IMR-90 (cell line): ENCODE measurements around the gene FBXW2. TPM values are rescaled to one million over a fixed set of nuclear protein-coding genes. Genes with fewer than 3 reads are reported as not detected.

Experiments
- ATAC-seq: fragments of 200-7000 bp; cut with Tn5 transposase; 2 replicates; pipeline ENCODE4 v1.9.1; 2020; ENCODE audit warnings: low read depth, mild to moderate bottlenecking, moderate library complexity
- BruUV-seq: library from RNA; stranded (reverse); fragments of 400-500 nt; replicated peaks from 2 replicates; lab custom pipeline; 2021; lab: Mats Ljungman, UMichigan
- CTCF ChIA-PET: fragments of 300-600 bp; formaldehyde crosslinking; extraction: SDS; loops from one replicate; lab custom pipeline; 2021; ENCODE audit warnings: antibody characterized with exemption; lab: Yijun Ruan, JAX
- POLR2A ChIA-PET: fragments of 300-600 bp; sonication (Branson Sonifier 250); formaldehyde crosslinking; loops from one replicate; lab custom pipeline; 2022; ENCODE audit warnings: antibody characterized with exemption; ENCODE audit not compliant: unreplicated experiment; lab: Charles Lee
- DNase-seq: peaks from one replicate; pipeline ENCODE4 v3.0.0; 2013
- H2AFZ ChIP-seq: replicated peaks from 2 replicates; pipeline ENCODE3; 2013; ENCODE audit warnings: low read length, mild to moderate bottlenecking; ENCODE audit not compliant: poor library complexity
- H2AK5ac ChIP-seq: 2 replicates; pipeline ENCODE4 v1.6.1; 2013; ENCODE audit warnings: low read depth, low read length, inconsistent platforms
- H2AK9ac ChIP-seq: replicated peaks from 2 replicates; pipeline ENCODE3; 2013; ENCODE audit warnings: mild to moderate bottlenecking, low read depth, low read length, moderate library complexity; ENCODE audit not compliant: poor library complexity
- H2BK120ac ChIP-seq: 2 replicates; pipeline ENCODE4 v1.6.1; 2013; ENCODE audit warnings: low read depth, low read length, inconsistent platforms
- H2BK15ac ChIP-seq: 3 replicates; pipeline ENCODE4 v1.6.1; 2013; ENCODE audit warnings: low read depth, low read length, inconsistent platforms
- H2BK20ac ChIP-seq: 2 replicates; pipeline ENCODE4 v1.6.1; 2013; ENCODE audit warnings: low read depth, mild to moderate bottlenecking, inconsistent platforms, low read length, moderate library complexity
- H2BK5ac ChIP-seq: 2 replicates; pipeline ENCODE4 v1.6.1; 2013; ENCODE audit warnings: mild to moderate bottlenecking, low read depth, low read length, inconsistent platforms; ENCODE audit not compliant: poor library complexity, severe bottlenecking
- H3K14ac ChIP-seq: replicated peaks from 2 replicates; pipeline ENCODE4 v1.6.1; 2013; ENCODE audit warnings: low read depth, low read length, inconsistent platforms
- H3K18ac ChIP-seq: 2 replicates; pipeline ENCODE4 v1.6.1; 2013; ENCODE audit warnings: low read depth, low read length, control low read depth
- H3K23ac ChIP-seq: 2 replicates; pipeline ENCODE4 v1.6.1; 2013; ENCODE audit warnings: low read depth, low read length, inconsistent platforms
- H3K27ac ChIP-seq: 2 replicates; pipeline ENCODE4 v1.5.1; 2013; ENCODE audit warnings: mild to moderate bottlenecking, control low read depth, low read length; ENCODE audit not compliant: insufficient read depth
- H3K27me3 ChIP-seq: 2 replicates; pipeline ENCODE4 v1.6.1; 2013; ENCODE audit warnings: low read length; ENCODE audit not compliant: control insufficient read depth, insufficient read depth
- H3K36me3 ChIP-seq: 2 replicates; pipeline ENCODE4 v1.6.1; 2013; ENCODE audit warnings: low read length, mixed read lengths; ENCODE audit not compliant: control insufficient read depth, insufficient read depth
- H3K4ac ChIP-seq: 2 replicates; pipeline ENCODE4 v1.6.1; 2013; ENCODE audit warnings: low read depth, low read length, inconsistent platforms
- H3K4me1 ChIP-seq: 2 replicates; pipeline ENCODE4 v1.6.1; 2013; ENCODE audit warnings: low read length, mixed read lengths; ENCODE audit not compliant: control insufficient read depth, insufficient read depth
- H3K4me2 ChIP-seq: 2 replicates; pipeline ENCODE4 v1.6.1; 2013; ENCODE audit warnings: low read depth, mild to moderate bottlenecking, control low read depth, low read length, moderate library complexity
- H3K4me3 ChIP-seq: 2 replicates; pipeline ENCODE4 v1.5.1; 2013; ENCODE audit warnings: low read depth, mild to moderate bottlenecking, control low read depth, low read length, moderate library complexity; ENCODE audit not compliant: insufficient read depth
- H3K56ac ChIP-seq: 2 replicates; pipeline ENCODE4 v1.6.1; 2013; ENCODE audit warnings: low read length, inconsistent platforms; ENCODE audit not compliant: insufficient read depth; ENCODE audit errors: extremely low read depth
- H3K79me1 ChIP-seq, 2 experiments: 2 replicates each; pipeline ENCODE4 v1.6.1; 2013; ENCODE audit warnings: low read length in 2 of 2, inconsistent platforms in 1 of 2, low read depth in 1 of 2
- H3K9ac ChIP-seq: 2 replicates; pipeline ENCODE4 v1.6.1; 2013; ENCODE audit warnings: low read depth, low read length, control low read depth
- H3K9me1 ChIP-seq: 2 replicates; pipeline ENCODE4 v1.6.1; 2013; ENCODE audit warnings: low read length, inconsistent platforms; ENCODE audit not compliant: insufficient read depth
- H3K9me3 ChIP-seq: 2 replicates; pipeline ENCODE4 v1.6.1; 2013; ENCODE audit warnings: low read length; ENCODE audit not compliant: control insufficient read depth, insufficient read depth
- H4K20me1 ChIP-seq: 2 replicates; pipeline ENCODE4 v1.6.1; 2013; ENCODE audit warnings: low read length, inconsistent platforms; ENCODE audit not compliant: insufficient read depth
- H4K5ac ChIP-seq: 2 replicates; pipeline ENCODE4 v1.6.1; 2013; ENCODE audit warnings: mild to moderate bottlenecking, low read depth, low read length, control low read depth
- H4K8ac ChIP-seq, 2 experiments: 2 replicates each; pipeline ENCODE4 v1.6.1; 2013; ENCODE audit warnings: low read depth in 2 of 2, low read length in 2 of 2, control low read depth in 1 of 2, inconsistent platforms in 1 of 2
- H4K91ac ChIP-seq: 2 replicates; pipeline ENCODE4 v1.6.1; 2013; ENCODE audit warnings: low read depth, low read length, inconsistent platforms; ENCODE audit not compliant: insufficient read depth
- NFE2L2 ChIP-seq: fragments of 150-350 bp; IDR thresholded peaks from 2 replicates; pipeline ENCODE4 v1.6.1; 2016; ENCODE audit warnings: low read depth, mild to moderate bottlenecking, low read length
- WGBS, 2 experiments: methylation state at CpG; one replicate each; pipeline versions ENCODE4 v1.1.5 to v1.1.7; 2013; ENCODE audit warnings: missing lambda C conversion rate in 2 of 2; ENCODE audit not compliant: insufficient read length in 1 of 2; ENCODE audit errors: extremely low coverage in 2 of 2; 5-methylcytosine and 5-hydroxymethylcytosine counted together
- dilution Hi-C: fragments of 300-500 bp; cut with HindIII; formaldehyde crosslinking; loops from one replicate; pipeline ENCODE4 v1.14.3; 2018; ENCODE audit warnings: low sequenced_read_pairs; ENCODE audit not compliant: unreplicated experiment
- in situ Hi-C: fragments of 300-500 bp; cut with MboI; formaldehyde crosslinking; loops from 3 replicates; pipeline ENCODE4 v1.14.3; 2019; ENCODE audit warnings: low sequenced_read_pairs, inconsistent platforms, mixed read lengths
- intact Hi-C: fragments of 100-400 bp; cut with micrococcal nuclease; formaldehyde crosslinking; loops from 2 replicates; pipeline ENCODE4 v1.10.0; 2022
- polyA plus RNA-seq, 3 experiments: library from polyadenylated mRNA; depleted of rRNA; stranded (reverse); fragments of >200 nt; gene quantifications; 2 replicates each; pipeline ENCODE4 v1.2.3, GENCODE V29; 2012; ENCODE audit warnings: low replicate concordance in 1 of 3
- total RNA-seq: library from RNA; depleted of rRNA; stranded (reverse); fragments of >200 nt; gene quantifications from 2 replicates; pipeline ENCODE4 v1.2.3, GENCODE V29; 2012
- TF ChIP-seq, protein P1 (sequence below): conservative IDR thresholded peaks from 2 replicates; pipeline ENCODE4 v1.5.1; 2012; ENCODE audit warnings: mild to moderate bottlenecking, low read depth, low read length, improper control_type of control experiment

The FBXW2 gene
- total and polyA plus RNA-seq, 2 of the 4 experiments (the other 2 are of a cell fraction) = 27.1 to 43.5 TPM

DNA sequence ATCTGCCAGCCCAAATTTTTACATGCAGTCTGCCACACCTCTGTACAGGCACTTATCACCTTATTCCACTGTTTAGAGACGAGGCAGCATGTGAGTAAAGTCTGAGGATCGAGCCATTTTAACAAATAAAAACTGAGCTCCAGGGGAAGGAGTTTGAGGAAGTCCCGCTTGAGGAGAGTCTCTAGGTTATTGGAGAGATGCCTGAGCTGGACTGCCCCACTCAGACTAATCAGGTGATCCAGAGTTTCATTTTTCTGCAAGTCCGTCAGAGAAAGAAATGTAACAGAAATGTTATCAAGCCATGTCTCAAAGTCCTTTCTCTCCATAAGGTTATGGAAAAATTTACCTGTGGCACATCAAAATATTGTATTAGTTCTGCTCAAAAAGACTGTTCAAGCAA lies 5.3 kb downstream of the FBXW2 start:
- CTCF ChIA-PET = interaction anchor here (1.0 kb wide), 1 partner anchor 14 kb away, joined by 3 read pairs; no protein-coding TSS in a partner anchor
- TF ChIP-seq, protein P1, sequence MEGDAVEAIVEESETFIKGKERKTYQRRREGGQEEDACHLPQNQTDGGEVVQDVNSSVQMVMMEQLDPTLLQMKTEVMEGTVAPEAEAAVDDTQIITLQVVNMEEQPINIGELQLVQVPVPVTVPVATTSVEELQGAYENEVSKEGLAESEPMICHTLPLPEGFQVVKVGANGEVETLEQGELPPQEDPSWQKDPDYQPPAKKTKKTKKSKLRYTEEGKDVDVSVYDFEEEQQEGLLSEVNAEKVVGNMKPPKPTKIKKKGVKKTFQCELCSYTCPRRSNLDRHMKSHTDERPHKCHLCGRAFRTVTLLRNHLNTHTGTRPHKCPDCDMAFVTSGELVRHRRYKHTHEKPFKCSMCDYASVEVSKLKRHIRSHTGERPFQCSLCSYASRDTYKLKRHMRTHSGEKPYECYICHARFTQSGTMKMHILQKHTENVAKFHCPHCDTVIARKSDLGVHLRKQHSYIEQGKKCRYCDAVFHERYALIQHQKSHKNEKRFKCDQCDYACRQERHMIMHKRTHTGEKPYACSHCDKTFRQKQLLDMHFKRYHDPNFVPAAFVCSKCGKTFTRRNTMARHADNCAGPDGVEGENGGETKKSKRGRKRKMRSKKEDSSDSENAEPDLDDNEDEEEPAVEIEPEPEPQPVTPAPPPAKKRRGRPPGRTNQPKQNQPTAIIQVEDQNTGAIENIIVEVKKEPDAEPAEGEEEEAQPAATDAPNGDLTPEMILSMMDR = no peak
- TF ChIP-seq NFE2L2 = no peak
- H3K56ac ChIP-seq = no peak overlapping the region

More for the DNA sequence above, 5.3 kb downstream of the FBXW2 start:
- no peak overlapping the region for H4K8ac ChIP-seq
- no peak overlapping the region for H3K18ac ChIP-seq
- H2AK5ac ChIP-seq = no peak overlapping the region
- no peak overlapping the region for H4K5ac ChIP-seq
- no peak overlapping the region for H2BK20ac ChIP-seq
- in situ Hi-C loops (no loop called here), dilution Hi-C loops (no loop called here), intact Hi-C loops (no loop called here)
- no peak overlapping the region for H2AFZ ChIP-seq
- no TSS peak for BruUV-seq
- H3K4me2 ChIP-seq = no peak overlapping the region
- no peak overlapping the region for H2BK120ac ChIP-seq
- H4K91ac ChIP-seq = no peak overlapping the region
- H3K9me3 ChIP-seq = no peaks in the 10 kb centered on the region
- H3K4me3 ChIP-seq = no peak overlapping the region
- H3K4ac ChIP-seq = no peak overlapping the region
- H3K23ac ChIP-seq = no peak overlapping the region
- no peak for DNase-seq
- no peak overlapping the region for H3K27ac ChIP-seq
- 0 out of 2 replicates have a peak, but pooled peaks cover 4% of the 10 kb centered on the region for H3K4me1 ChIP-seq
- no peak overlapping the region for H2AK9ac ChIP-seq
- no CpG with 5 or more reads among the region's 4 CpGs for whole genome bisulfite sequencing, 2 experiments
- no peaks in the 10 kb centered on the region for H3K27me3 ChIP-seq
- ATAC-seq = no peak
- no peak overlapping the region for H3K9ac ChIP-seq
- no peak overlapping the region for H3K14ac ChIP-seq
- no peak overlapping the region for H2BK5ac ChIP-seq
- POLR2A ChIA-PET = no interaction called here
- peaks cover 8% of the 10 kb centered on the region; the same call in 1 of the 2 replicates for H4K20me1 ChIP-seq
- H3K9me1 ChIP-seq = no peaks in the 10 kb centered on the region
- peaks cover 19% of the 10 kb centered on the region for H3K36me3 ChIP-seq
- H3K79me1 ChIP-seq = peaks cover 21 to 55% of the 10 kb centered on the region in 2 experiments
- H2BK15ac ChIP-seq = no peak overlapping the region
